Lung (tissue), 12 donors: ENCODE results near the gene CDRT4. TPM values are rescaled to one million over a fixed set of nuclear protein-coding genes. Genes with fewer than 3 reads are reported as not detected.

Experiments
- ATAC-seq: fragments of 200-7000 bp; cut with Tn5 transposase; one replicate; pipeline ENCODE4 v1.9.1; 2020; ENCODE audit warnings: moderate number of reproducible peaks; ENCODE audit not compliant: insufficient read depth, low FRiP score
- DNase-seq, 3 donors: peaks; one replicate each; pipeline ENCODE4 v3.0.0-alpha.2; 2013 to 2017
- H3K27ac ChIP-seq, 2 donors: one replicate each; pipeline ENCODE4 v1.5.1; 2013; ENCODE audit warnings: mild to moderate bottlenecking in 2 of 2, moderate library complexity in 2 of 2, control low read depth in 1 of 2, inconsistent platforms in 1 of 2, low read depth in 1 of 2, low read length in 1 of 2
- H3K27me3 ChIP-seq, 3 donors: one replicate each; pipeline ENCODE4 v1.5.1; 2013; ENCODE audit warnings: low read length in 2 of 3; ENCODE audit not compliant: control insufficient read depth in 3 of 3, insufficient read depth in 3 of 3
- H3K36me3 ChIP-seq, 4 donors: one replicate each; pipeline ENCODE4 v1.5.1; 2013; ENCODE audit warnings: low read length in 4 of 4, mild to moderate bottlenecking in 1 of 4, moderate library complexity in 1 of 4; ENCODE audit not compliant: control insufficient read depth in 4 of 4, insufficient read depth in 4 of 4
- H3K4me1 ChIP-seq, 5 donors: one replicate each; pipeline ENCODE4 v1.5.1; 2013; ENCODE audit warnings: low read length in 5 of 5, mild to moderate bottlenecking in 2 of 5, moderate library complexity in 1 of 5; ENCODE audit not compliant: control insufficient read depth in 5 of 5, insufficient read depth in 5 of 5
- H3K4me3 ChIP-seq: one replicate; pipeline ENCODE4 v1.5.1; 2013; ENCODE audit warnings: mild to moderate bottlenecking, control low read depth, moderate library complexity
- H3K9ac ChIP-seq, 2 donors: one replicate each; pipeline ENCODE4 v1.5.1; 2013; ENCODE audit warnings: low read length in 2 of 2, control low read depth in 1 of 2; ENCODE audit not compliant: insufficient read depth in 1 of 2
- H3K9me3 ChIP-seq, 4 donors: one replicate each; pipeline ENCODE4 v1.5.1; 2013; ENCODE audit warnings: low read length in 3 of 4, mild to moderate bottlenecking in 1 of 4, moderate library complexity in 1 of 4; ENCODE audit not compliant: control insufficient read depth in 4 of 4, insufficient read depth in 3 of 4
- CTCF ChIP-seq: IDR thresholded peaks from 2 replicates; pipeline ENCODE4 v1.5.1; 2012; ENCODE audit warnings: mild to moderate bottlenecking; ENCODE audit errors: control extremely low read depth, extremely low read depth
- WGBS, 2 donors: extraction: QIAGEN DNeasy Blood & Tissue Kit; methylation state at CpG; one replicate each; pipeline ENCODE4 v1.1.7; 2013; 5-methylcytosine and 5-hydroxymethylcytosine counted together
- polyA plus RNA-seq, 2 donors: library from polyadenylated mRNA; stranded (reverse); fragments of 200-250 nt; gene quantifications; one replicate each; pipeline ENCODE4 v1.2.1, GENCODE V29; 2013
- total RNA-seq, 2 donors: library from RNA; depleted of rRNA in 1 of 2; stranded (reverse); fragments of >200 nt in 1 of 2; gene quantifications; one replicate each; pipeline ENCODE4 v1.2.1, GENCODE V29; 2014 to 2021
- donor health status: control.
- donor health status: control.
- donor health status: Bipolar disorder and iron deficiency.
- donor health status: healthy.
- donor health status: DM: yes; HTN: yes; CAD: no.

Gene CDRT4
- total and polyA plus RNA-seq, 4 donors, result 0.48 to 8.7 (median 8.6) TPM

- ATAC-seq (no peak), DNase-seq (no peak)
- Histone ChIP-seq H3K9ac (no peak overlapping the region), H3K4me3 (no peak overlapping the region), H3K27me3 (no peaks in the 10 kb centered on the region), H3K4me1 (peaks cover 0 to 28% (median 7%) of the 10 kb centered on the region in 5 donors), H3K9me3 (no peaks in the 10 kb centered on the region), H3K36me3 (peaks cover 0 to 2% (median 0%) of the 10 kb centered on the region in 4 donors), H3K27ac (no peak overlapping the region)
- TF ChIP-seq CTCF, result no peak
- WGBS, 2 donors, result 90 to 92% methylated on average over 3 of the region's 3 CpGs
Measured at GRCh38 chr17:15451680-15452079, 15.7 kb downstream of the CDRT4 start.

- no peak for ATAC-seq
- no peak overlapping the region for H3K4me3 ChIP-seq
- 93 to 94% methylated on average over 7 of the region's 7 CpGs for WGBS, 2 donors
- DNase-seq, result no peak
- no peak overlapping the region for H3K9ac ChIP-seq
- TF ChIP-seq CTCF, result no peak
- H3K9me3 ChIP-seq, result no peaks in the 10 kb centered on the region
- H3K36me3 ChIP-seq, result no peaks in the 10 kb centered on the region
- H3K27me3 ChIP-seq, result no peaks in the 10 kb centered on the region
- H3K4me1 ChIP-seq, result peaks cover 0 to 10% (median 2%) of the 10 kb centered on the region in 5 donors
- H3K27ac ChIP-seq, result peak overlapping the region; percentile 71 to 80
Measured at GRCh38 chr17:15448580-15448956, 18.9 kb downstream of the CDRT4 start.

GRCh38 chr17:15447928-15448579 lies 19.4 kb downstream of the CDRT4 start:
- H3K36me3 ChIP-seq, result no peaks in the 10 kb centered on the region
- DNase-seq (no peak), ATAC-seq (no peak)
- no peaks in the 10 kb centered on the region for H3K9me3 ChIP-seq
- H3K27me3 ChIP-seq, result no peaks in the 10 kb centered on the region
- WGBS, 2 donors, result 62 to 77% methylated on average over 6 of the region's 6 CpGs
- no peak overlapping the region for H3K9ac ChIP-seq
- no peak for TF ChIP-seq CTCF
- H3K4me3 ChIP-seq, result no peak overlapping the region
- peaks cover 0 to 9% (median 0%) of the 10 kb centered on the region in 5 donors for H3K4me1 ChIP-seq
- peak overlapping the region; percentile 71 to 80 for H3K27ac ChIP-seq

DNA sequence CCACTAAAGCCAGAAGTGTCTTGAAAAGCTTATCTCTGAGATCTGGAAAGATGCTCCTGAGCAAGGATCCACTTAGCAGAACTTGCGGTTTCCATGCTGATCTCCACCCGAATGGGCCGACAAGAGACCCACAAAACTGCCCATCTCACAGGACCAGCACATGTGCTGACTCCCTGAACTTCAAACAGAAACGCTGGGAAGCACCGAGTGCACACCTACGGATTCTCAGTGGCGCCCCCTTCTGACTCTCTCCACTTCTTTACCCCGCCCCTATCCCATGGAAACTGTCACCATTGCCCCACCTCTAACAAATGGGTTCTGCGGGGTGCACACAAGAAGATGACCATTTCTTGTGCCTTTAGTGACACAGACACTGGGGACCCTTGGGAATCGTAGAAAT lies 21.4 kb downstream of the CDRT4 start:
- 83 to 87% methylated on average over 10 of the region's 10 CpGs for WGBS, 2 donors
- Histone ChIP-seq H3K4me3 (no peak overlapping the region), H3K9ac (no peak overlapping the region), H3K36me3 (no peaks in the 10 kb centered on the region), H3K27me3 (no peaks in the 10 kb centered on the region), H3K4me1 (peaks cover 0 to 9% (median 0%) of the 10 kb centered on the region in 5 donors), H3K9me3 (no peaks in the 10 kb centered on the region), H3K27ac (no peak overlapping the region)
- no peak for DNase-seq
- TF ChIP-seq CTCF, result no peak
- no peak for ATAC-seq
